Choroid plexus epithelial cell (primary cell): Measurements from ENCODE around the gene C10orf143.
"Not testable (repeated sequence)": the region's sequence is repeated elsewhere in the genome, so short reads cannot be mapped to it uniquely, and the experiment has no call there.

Experiments
- DNase-seq: peaks from one replicate; pipeline ENCODE4 v3.0.0-alpha.2; 2010; ENCODE audit warnings: low read depth
- H3K4me3 ChIP-seq: 2 replicates; pipeline ENCODE4 v1.5.1; 2011; ENCODE audit warnings: low read depth, mild to moderate bottlenecking, control low read depth, low read length, moderate library complexity
- CTCF ChIP-seq: conservative IDR thresholded peaks from 2 replicates; pipeline ENCODE4 v1.5.1; 2011; ENCODE audit warnings: low read depth, mild to moderate bottlenecking, control low read depth, inconsistent platforms, low read length, moderate library complexity

Gene C10orf143

GRCh38 chr10:130128922-130129321 is 18.3 kb upstream of the C10orf143 start:
- no peak for TF ChIP-seq CTCF
- no peak overlapping the region for H3K4me3 ChIP-seq
- DNase-seq = no peak

DNA sequence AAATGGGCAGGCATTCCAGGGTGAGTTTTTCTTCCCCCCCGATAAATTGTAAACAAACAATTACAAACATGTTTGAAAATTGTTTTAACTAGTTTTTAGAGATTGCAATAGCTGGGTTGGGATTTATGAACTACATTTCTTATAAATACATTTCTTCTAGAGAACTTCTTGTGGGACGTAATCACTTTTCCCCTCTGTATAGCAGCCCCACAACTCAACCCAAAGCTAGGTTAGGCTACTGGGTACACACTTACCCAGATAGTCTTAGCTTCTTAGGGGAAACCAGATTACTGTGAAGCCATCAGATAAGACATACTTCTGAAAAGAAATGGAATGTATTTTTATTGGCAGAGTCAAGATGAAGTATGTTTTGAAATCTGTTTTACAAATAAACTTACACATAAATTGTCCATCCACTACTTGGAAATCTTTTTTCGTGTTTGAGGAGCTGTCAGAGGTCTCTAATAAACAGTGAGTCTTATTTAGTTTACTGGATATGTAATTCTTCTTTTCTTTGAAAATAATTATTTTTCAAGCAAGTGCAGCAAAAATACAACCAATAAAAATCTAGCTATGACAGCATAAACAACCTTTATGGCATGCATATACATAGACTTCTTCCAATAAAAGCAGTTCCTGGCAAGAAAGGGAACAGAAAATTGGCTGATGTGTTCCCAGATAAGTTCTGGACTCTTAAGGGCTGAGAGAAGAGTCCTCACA is 17.6 kb upstream of the C10orf143 start:
- TF ChIP-seq CTCF = no peak
- DNase-seq = peak; percentile 47
- H3K4me3 ChIP-seq = no peak overlapping the region

DNA sequence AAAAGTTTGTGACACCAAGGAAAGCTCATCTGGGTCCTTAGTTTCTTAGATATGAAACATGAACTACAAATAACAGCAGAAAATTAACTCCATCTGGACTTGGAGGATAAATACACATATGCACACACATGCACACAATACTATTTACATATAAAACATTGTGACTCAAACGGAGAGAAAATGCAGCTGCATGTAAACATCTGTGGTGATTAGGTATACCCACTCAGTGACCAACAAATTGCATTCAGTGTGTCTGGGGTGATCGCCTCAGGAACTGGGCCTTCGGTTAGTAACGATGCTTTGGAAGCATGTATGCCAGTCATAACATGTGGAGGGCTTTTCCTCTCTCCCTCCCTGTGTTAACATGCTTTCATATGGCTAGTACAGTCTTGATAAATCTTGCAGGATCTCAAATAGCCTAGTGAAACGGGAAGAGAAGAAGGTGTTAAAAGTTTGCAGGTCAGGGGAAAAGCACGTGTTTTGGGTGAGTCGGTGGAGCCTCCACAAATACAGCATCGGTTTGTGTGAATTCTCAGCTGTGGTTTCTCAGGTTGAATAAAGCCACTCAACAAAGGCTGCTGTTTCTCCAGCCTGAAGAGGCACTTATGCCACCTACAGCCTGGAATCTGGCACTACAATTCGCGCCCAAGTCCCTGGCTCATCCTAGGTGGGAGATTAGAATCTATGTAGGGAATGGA is 16.9 kb upstream of the C10orf143 start:
- peak; percentile 97 for TF ChIP-seq CTCF
- H3K4me3 ChIP-seq = no peak overlapping the region
- peak; percentile 88 for DNase-seq

GRCh38 chr10:130121486-130122079 is 11.0 kb upstream of the C10orf143 start:
- TF ChIP-seq CTCF = no peak
- no peak for DNase-seq
- no peak overlapping the region for H3K4me3 ChIP-seq

DNA sequence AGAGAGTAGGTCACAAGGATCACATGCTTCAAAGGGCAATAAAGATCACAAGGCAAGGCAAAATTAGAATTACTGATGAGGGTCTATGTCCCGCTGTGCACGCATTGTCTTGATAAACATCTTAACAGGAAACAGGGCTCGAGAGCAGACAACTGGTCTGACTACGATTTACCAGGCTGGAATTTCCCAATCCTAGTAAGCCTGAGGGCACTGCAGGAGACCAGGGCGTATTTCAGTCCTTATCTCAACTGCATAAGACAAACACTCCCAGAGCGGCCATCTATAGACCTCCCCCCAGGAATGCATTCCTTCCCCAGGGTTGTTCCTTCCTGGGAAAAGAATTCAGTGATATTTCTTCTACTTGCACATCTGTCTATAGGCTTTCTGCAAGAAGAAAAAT is 6.9 kb upstream of the C10orf143 start:
- H3K4me3 ChIP-seq, DNase-seq: not testable (repeated sequence)

DNA sequence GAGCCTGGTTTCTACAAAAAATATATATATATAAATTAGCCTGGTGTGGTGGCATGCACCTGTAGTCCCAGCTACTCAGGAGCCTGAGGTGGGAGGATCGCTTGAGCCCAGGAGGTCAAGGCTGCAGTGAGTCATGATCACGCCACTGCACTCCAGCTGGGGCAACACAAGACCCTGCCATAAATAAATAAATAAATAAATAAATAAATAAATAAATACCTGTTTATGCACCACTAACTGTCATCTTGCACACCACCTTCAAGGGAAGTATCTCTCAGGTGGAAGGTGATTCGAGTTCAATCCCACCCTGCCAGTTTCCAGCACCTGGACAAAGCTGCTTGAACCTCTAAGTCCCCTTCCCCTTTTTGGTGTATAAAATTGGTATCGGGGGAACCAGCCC is 6.3 kb upstream of the C10orf143 start:
- DNase-seq, H3K4me3 ChIP-seq: not testable (repeated sequence)

DNA sequence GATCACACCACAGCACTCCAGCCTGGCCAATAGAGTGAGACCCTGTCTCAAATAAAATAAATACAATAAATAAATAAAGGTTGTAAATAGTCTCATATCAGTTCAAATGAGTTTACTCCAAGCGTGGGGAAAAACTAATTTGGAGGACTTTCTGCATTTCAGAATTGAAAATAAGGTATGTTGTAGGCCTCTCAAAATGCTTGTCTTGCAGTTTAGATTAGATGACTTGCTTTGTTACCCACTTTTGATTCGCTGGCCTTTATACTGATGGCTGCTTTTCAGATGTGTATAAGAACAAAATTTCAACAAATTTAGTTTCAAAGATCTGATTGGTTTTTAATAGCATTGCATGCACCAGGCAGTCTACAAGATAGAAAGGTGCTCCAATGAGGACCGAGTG is 2.2 kb upstream of the C10orf143 start:
- H3K4me3 ChIP-seq = no peak overlapping the region
- no peak for DNase-seq
- no peak for TF ChIP-seq CTCF

GRCh38 chr10:130111852-130112180 is 1.2 kb upstream of the C10orf143 start:
- TF ChIP-seq CTCF = no peak
- no peak for DNase-seq
- H3K4me3 ChIP-seq = peak overlapping the region; percentile 72
